Stimulated activated CD8-positive, alpha-beta memory T cell treated with anti-CD3 and anti-CD28 coated beads, Interleukin-7, amount 100 ng/mL, for 1 hour (primary cell): ENCODE measurements around the gene FCN2.
"Not testable (repeated sequence)": the region's sequence is repeated elsewhere in the genome, so short reads cannot be mapped to it uniquely, and the experiment has no call there.

Experiments
- DNase-seq, 2 donors: peaks; one replicate each; pipeline ENCODE4 v3.0.0-alpha.2; 2020; ENCODE audit warnings: low read depth in 2 of 2

FCN2 gene

DNA sequence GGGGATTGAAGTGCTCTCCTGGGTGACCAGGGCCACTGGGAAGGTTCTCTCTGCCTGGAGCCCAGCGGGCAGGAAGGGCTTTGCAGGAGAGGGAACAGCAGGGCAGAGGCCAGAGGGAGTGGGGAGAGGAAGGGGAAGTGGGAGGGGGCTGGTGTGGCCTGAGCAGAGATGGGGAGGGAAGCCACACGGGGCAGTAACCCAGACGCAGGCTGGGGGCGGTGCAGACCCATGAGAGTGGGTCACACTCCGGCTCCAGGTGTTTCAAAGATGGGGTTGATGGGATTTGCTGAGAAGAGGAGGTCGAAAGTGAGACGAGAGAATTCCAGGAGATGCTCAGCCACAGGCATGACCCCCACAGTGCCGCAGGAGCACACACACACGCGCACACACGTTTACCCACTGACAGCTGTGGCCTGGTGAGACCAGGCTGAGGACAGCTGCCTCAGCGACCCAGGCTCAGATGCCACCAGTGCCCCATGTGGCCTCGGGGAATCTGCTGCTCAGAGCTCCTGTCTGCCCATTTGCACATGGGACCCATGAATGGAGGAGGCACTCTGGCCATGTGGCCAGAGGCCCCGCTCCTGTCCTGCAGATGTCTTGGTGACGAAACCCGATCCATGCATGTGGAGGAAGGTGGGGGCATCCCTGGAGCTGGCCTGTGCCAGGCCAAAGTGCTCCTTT is 32.7 kb upstream of the FCN2 start:
- no peak for DNase-seq

DNA sequence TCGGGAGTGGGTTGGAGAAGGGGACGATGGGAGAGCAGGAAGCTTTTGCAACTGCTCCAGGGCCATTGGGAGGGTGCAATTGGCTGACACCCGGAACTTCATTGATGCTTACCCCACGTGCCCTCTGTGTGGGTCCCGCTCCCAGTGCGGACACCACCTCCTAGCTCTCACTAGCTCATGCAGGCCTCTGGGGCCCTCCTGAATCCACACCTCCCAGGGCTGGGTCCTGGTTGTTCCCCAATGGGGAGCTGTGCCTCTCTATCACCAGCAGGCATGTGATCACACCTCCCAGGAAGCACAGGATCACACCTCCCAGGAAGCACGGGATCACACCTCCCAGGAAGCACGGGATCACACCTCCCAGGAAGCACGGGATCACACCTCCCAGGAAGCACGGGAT is 32.1 kb upstream of the FCN2 start:
- no peak for DNase-seq

DNA sequence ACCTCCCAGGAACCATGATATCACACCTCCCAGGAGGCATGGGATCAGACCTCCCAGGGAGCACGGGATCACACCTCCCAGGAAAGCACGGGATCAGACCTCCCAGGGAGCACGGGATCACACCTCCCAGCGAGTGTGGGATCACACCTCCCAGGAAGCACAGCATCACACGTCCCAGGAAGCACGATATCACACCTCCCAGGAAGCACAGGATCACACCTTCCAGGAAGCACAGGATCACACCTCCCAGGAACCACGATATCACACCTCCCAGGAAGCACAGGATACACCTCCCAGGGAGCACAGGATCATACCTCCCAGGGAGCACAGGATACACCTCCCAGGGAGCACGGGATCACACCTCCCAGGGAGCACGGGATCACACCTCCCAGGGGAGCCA is 30.0 kb upstream of the FCN2 start:
- no peak for DNase-seq

DNA sequence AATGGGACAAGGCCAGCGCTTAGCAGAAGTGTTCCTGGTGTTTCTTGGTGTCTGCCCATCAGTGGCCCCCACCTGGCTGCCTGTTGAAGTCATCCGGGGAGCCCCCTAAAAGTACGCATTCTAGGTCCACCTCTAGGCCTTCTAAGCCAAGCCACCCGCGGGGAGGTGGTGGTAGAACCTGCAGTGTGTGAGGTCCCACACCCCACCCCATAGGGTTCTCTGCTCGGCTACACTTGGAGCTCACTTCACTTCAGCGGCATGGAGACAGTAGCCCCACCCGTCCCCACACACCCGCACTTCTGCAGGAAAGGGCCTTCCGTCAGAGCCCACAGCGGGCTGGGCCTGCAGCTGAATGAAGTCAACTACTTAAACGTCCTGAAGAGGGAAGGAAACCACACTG is 29.6 kb upstream of the FCN2 start:
- no peak for DNase-seq

DNA sequence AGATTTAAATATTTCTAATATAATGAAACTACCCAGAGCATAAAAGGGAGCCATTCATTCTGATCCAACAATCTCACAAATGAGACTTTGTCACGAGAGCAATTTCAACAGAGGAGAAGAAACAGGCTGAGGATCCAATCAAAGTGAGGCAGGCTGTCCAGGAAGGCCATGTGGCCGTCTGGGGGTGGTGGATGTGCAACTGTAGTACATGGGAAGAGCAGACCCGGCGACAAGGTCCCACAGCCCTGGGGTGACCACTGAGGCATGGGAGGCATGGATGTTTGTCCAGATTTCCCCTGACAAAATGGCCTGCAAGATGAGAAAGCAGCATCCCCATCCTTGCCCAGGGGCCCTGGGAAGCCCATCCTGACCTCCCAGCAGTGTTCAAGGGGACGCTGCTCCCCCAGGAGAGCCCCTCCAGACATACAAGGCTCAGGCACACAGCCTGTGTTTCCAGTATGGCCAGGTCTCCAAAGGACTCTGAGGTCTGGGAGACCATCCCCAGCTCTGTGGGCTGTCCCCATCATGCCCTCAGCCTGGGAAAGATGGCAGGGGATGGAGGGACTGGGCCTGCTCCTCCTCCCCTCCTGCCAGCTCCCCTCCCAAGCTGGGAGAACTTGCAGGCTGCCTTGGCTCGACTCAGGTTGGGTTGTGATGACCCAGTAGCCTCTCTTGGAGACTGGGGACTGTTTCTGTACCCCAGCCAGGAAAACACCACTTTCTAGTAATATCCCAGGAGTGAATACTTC is 27.5 kb upstream of the FCN2 start:
- DNase-seq = no peak

DNA sequence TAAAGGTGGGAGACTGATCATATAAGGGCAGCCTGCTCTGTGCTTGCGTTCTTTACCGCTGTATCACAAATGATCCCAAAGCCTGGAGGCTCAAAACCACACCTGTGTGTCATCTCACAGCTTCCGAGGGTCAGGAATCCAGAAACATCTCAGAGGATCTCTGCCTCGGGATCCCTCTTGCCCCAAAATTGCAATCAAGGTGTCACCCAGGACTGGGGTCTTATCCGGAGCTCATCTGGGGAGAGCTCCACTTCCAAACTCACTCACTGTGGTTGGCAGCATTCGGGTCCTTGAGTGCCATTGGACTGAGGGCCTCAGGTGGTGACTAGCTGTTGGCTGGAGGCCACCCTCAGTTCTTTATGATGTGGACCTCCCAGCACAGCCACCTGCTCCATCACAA is 26.7 kb upstream of the FCN2 start:
- DNase-seq = no peak

DNA sequence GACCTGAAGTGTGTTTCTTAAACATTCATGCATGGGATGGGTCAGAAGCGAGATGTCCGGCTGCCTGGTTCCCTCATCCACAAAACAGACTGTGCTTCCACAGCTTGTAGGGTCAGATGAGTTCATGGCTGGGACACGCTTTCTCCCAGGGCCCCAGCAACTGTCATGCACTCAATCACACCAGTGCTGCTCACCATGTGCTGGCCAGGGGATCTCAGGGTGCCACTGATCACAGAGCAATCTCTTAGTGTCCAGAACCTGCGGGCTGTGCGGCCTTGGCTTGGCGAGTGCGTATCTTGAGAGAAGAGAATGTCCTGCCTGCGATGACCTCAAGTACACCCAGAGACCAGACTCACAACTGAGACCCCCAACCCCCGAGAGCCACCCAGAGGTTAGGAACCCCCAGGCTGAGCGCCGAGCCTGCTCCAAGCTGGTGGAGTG is 26.0 kb upstream of the FCN2 start:
- DNase-seq = no peak

DNA sequence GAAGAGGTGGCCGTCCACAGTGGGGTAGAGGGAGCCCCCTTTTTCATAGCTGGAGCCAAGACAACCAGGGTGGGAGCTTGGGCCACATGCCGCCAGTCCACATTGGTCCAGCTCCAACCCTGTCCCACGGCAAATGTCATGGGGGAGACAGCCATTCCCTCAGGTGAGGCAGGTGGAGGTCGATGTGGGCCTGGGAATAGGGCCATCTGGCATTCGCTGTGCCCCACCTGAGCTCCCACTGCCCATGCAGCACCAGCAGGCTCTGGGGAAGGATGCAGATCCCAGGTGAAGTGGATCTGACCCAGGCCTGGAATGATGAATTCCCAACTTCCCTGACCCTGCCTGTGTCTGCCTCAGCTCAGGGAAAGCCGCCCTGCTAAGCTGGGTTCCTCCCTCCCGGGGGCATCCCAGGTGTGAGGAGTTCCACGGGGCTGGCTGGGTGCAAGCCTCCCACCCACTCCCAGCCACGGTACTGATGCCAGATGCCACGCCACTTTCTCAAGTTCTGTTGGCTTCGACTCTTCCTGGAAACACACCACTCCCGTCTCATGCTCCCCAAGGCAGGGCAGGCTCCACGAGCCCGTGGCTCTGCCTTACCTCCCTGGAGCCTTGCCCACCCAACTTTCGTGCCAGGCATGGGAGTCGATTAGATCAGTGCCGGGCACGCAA is 25.2 kb upstream of the FCN2 start:
- no peak for DNase-seq

DNA sequence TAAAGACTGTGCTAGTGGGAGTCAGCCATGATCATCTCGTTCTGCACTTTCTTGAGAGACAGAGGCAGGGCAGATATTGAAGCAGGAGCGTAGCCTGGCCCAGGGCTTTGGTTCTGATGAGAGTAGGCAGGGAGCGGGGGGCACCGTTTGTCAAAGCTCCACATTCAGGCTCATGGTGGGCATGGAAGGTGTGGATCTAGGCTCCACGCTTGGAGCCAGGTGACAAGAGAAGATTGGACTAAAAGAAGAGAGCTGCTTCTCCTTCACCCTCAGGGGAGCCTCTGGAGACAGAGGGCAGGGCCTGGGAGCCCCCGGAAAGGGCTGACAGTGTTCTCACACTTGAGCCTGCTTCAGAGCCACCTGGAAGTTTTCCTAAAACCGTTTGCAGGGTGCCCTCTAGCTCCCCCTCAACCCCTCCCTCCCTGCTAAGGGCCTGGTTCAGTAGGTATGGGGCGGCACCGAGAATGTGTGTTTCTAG is 24.7 kb upstream of the FCN2 start:
- DNase-seq = no peak

DNA sequence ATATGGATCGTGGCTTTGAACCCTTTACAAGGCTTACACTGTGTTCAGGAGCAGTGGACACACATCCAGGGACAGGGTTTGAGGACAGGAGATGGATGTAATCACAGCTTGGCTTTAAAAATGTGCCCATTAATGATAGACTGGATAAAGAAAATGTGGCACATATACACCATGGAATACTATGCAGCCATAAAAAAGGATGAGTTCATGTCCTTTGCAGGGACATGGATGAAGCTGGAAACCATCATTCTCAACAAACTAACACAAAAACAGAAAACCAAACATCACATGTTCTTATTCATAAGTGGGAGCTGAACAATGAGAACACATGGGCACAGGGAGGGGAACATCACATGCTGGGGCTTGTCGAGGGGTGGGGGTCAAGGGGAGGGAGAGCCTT is 23.2 kb upstream of the FCN2 start:
- not testable (repeated sequence) for DNase-seq

DNA sequence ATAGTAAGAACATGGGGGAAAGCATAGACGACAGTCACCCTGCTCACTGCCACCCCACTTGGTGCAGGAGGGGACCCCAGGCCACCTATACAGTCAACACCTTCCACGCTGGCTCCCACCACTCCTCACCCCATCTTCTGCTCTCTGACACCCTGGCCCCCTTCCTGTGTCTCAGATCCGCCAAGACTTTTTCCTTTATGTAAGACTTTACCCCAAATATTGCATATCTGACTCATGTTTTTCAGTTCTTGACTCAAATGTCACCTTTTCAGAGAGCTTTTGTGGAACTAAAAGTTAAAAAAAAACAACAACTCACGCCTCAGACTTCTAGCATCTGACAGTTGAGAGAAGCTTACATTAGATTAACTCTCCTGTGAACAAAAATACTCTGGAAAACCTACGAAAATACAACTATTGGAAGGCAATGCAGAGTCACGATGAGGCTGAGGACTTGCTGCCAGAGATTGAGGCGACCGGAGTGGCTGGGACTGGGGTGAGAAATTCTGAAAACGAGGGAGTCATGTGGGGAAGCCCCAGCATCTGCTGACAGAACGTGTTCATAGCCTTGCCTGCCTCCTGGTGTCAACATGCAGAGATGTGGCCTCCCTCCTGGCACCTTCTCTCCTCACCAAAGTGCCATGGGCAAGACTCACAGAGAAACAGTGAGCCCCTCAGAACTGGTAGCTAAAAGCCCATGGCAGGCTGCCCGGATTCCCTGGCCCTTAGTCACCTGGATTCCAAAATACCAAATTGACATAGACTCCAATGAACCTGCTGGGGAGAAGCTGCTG is 22.4 kb upstream of the FCN2 start:
- DNase-seq = no peak

DNA sequence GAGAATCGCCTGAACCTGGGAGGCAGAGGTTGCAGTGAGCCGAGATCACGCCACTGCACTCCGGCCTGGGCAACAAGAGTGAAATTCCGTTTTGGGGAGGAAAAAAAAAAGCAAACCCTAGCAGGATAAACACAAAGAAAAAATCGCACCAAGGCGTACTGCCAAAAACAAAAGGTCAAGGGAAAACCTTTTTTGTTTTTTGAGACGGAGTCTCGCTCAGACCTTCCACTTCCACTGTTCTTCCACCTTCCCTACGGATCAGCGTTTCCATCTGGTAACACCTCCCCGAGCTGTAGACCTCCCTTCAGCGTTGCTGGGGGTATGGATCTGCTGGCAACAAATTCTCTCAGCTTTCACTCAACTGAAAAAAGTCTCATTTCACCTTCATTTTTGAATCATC is 20.1 kb upstream of the FCN2 start:
- DNase-seq = no peak

DNA sequence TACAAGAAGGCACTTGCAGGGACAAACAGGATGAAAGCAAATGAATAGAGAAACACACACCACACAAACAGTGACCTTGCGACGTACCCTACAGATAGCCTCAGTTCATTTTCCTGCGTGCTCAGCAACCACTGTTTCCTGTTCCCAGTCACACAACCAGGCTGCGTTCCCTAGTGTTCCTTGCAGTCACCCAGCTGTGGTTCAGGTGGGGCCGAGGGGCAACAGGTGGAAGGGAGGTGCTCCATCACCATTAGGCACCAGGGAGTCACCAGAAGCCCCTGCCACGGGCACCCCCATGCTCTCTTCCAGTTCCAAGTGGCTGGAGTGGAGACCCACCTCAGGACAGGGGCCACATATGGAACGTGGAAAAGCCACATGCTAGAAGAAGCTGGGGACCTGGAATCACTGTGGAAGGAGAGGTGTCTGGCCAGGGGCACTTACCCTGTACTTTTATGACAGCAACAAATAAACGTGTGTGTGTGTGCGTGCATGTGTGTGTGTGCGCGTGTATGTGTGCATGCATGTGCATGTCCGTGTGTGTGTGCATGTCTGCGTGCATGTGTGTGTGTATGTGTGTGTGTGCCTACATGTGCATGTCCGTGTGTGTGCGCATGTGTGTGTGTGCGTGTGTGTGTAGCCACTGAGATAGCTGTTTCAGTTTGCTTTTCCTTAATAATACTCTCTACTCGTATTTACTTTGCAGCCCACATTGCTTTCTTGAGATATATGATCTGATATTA is 18.8 kb upstream of the FCN2 start:
- DNase-seq = no peak

DNA sequence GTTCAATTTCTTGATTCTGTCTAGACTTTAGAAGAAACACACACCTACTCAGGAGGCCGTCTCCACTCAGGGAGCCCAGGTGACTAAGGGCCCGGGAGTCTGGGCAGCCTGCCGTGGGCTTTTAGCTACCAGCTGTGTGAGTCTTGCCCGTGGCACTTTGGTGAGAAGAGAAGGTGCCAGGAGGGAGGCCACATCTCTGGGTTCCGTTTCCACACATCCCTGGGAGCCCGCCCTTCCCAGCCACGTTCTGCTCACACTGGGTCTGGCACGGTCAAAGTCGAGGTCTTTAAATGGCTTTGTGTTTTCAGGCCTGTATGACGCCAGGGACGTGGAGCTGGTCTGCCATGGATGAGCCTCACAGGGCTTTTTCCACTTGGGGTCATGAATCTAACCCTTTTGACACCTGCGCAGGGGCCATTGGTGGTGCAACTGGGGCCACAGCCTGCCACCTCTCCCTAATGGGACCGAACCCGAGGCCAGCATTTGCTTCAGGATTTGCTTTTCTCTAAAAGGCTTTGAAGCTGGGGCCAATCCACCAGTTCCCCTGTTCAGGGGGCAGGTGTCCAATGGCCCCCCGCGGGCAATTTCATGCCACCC is 17.2 kb upstream of the FCN2 start:
- no peak for DNase-seq

DNA sequence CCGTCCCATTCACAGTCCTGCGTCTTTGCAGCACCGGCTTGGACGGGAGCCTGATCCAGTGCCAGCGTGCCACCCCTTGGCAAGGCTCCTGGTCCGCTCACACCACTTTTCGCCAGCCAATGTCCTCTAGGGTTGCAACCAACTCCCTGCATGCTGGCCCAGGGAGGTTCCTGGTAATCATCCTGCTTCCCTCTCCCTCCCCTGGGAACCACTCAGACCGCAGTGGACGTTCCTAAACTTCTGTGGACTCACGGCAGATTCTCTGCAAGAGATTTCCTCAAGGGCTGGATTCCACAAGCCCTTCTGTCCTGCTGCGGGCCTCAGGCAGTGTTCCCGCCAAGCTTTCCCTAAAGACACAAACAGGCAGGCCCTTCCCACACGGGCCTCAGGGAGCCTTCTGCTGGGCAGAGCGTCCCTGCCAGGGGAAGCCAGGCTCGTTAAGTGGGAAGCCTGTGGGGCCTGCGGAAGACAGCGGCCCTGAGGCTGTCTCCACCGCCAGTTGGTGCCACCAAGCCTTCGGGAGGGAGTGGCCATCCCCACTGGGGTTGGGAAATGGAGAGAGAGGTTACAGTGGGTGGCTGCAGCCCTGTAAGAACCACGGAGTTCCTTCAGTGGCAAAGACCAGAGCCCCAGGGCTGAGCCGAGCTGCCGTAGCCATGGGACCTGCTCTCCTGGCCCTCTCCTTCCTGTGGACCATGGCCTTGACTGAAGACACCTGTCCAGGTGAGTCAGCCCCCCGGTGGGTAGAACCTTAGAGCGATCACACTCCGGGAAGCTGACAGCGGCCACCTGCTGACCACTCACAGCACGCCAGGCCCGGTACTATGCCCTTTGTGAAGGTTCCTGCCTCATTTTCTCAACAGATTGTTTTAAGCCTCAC is 16.4 kb upstream of the FCN2 start:
- no peak for DNase-seq

DNA sequence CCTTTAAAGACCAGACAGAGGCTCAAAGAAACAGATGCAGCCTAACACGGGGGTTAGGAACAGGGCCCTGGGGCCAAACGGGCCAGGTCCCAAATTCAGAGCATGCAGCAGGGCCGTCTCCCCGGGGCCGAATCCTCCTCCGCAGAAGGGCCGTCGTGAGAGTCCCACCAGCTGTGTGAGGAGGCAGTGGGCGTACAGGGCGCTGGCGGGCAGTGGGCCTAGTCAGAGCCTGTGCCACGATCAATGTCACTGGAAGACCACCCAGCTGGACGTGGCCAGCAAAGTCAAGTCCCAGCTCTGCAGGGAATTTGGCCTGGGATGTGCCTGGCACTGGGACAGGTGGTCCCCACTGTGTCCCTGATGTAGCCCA is 15.8 kb upstream of the FCN2 start:
- DNase-seq = no peak

DNA sequence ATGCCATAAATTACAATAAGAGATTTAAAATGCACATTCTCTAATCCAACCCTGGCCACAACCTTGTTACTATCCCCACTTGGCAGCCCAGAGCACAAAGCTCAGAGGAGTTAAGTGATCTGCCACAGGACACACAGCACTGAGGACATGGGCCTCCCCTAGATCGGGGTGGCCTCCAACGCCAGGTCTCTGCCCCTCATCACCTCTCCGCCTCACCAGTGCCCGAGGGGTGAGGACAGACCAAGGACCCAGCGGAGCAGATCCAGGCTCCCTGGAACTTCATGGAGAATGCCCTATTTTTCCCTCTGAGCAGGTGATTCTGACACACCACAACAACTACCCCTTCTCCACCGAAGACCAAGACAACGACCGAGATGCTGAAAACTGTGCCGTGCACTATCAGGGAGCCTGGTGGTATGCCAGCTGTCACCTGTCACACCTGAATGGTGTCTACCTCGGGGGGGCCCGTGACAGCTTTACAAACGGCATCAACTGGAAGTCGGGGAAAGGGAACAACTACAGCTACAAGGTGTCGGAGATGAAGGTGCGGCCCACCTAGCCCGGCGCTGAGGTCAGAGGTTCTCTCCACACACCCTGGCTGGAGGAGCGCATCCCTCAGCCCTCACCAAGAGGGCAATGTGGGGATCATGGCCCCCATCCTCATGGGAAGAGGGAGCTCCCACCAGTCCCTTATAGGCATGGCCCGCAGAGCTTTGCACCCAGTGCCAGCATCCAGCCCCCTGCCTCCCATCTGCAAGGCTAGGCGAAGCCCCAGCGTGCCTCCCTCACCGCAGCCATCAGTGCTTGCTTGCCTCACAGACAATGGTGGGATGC is 12.5 kb upstream of the FCN2 start:
- DNase-seq = no peak

DNA sequence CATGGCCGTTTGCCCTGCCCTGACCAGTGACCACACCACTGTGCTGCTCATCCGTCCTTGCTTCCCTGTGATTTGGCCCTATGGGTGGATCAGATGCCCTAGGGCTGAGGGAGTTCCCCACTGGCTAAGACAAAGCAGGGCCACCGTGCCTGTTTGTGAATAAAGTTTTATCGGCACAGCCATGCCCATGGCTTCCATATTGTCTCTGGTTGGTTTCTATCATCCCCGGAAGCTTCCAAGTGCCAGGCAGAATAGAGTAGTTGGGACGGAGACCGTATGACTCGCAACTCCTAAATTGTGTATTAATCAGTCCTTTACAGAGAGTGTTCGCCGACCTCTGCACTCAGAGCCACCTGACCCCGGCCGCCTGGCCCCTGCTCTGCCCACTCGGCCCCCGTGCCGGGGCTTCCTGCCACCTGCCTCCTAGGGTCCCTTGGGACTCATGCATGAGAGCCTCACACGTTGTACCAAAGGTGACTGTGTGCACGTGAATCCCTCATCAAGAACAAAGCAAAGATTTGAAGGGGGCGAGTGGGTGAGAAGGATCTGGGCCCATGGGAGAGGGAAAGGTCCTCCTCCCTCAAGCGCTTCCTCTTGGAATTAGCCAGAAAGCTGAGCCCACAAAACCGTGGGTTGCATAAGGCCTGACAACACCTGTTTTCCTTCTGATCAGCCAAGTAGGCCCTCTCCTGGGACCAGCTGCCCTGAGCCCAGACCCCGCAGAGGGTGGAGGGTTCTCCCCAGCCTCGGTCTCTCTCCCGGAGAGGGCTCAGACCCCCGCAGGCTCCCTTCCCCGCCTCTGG is 11.7 kb upstream of the FCN2 start:
- no peak for DNase-seq
